Measurements from ENCODE around the gene RETNLB. TPM values are rescaled to one million over a fixed set of nuclear protein-coding genes. Genes with fewer than 3 reads are reported as not detected.

RETNLB gene
- polyA plus RNA-seq, 1 of the 3 experiments (the other 2 are of a cell fraction), result not detected

DNA sequence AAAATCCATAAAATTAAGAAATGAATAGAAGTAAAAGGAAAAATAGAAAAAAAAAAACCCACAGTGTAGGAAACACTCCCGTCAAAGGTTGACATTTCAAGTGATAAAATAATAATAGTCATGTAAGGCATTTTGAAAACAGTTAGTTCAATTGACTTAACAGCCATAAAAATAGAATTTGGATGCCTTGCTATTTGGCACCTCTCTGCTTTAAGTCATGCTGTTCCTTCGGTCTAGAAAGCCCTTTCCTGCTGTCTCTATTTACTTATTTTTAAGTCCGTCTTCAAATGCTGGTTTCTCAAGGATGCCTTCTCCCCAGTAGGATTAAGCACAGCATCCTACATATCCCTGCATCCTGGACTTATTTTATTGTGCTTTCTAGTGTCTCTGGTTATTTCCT, 22.3 kb upstream of the RETNLB start (continued):
- TF ChIP-seq GATA2 (CRISPR knock-in tag; IDR thresholded peaks at IDR 0.05) (no peak), FOXM1 (IDR thresholded peaks at IDR 0.05; ENCODE audit: low read depth) (no peak)

DNA sequence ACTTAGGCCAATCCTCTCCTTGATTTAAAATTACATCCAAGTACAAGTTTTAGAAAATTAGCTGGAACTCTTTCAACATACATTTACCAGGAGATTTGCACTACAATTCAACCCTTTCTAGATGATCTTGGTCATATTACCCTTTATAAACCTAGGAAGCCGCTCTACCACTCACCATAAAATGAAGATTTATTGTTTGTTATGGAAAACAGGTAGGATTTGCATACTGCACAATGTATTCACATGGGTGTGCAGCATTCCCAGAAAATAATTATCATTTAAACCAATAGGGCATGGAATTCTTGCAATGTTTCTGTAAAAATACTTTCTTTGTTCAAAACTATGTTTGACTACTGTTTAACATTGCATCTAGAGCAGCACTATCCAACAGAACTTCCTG, 18.4 kb upstream of the RETNLB start:
- Histone ChIP-seq H3K4me1 (ENCODE audit: control insufficient read depth in 1 of 2, insufficient read depth in 2 of 2, low read depth in 1 of 2, low read length in 1 of 2) (no peaks in the 10 kb centered on the region), H2AFZ (ENCODE audit: low read depth) (no peak overlapping the region), H3K9ac (no peak overlapping the region), H3F3A (replicated peaks; ENCODE audit: insufficient read depth) (no peaks in the 10 kb centered on the region), H3K36me3 (replicated peaks in 1 of 2; ENCODE audit: control insufficient read depth in 1 of 2, insufficient read depth in 2 of 2, low read length in 1 of 2) (no peaks in the 10 kb centered on the region), H4K20me1 (ENCODE audit: insufficient read depth) (no peaks in the 10 kb centered on the region), H3K79me2 (ENCODE audit: insufficient read depth) (no peaks in the 10 kb centered on the region), H3K27ac (ENCODE audit: low read depth in 2 of 2, low read length in 1 of 2) (no peak overlapping the region), H3K9me2 (no peaks in the 10 kb centered on the region), H3K27me3 (ENCODE audit: insufficient read depth) (no peaks in the 10 kb centered on the region), H3K9me3 (no peaks in the 10 kb centered on the region), H3K4me3 (ENCODE audit: low read depth in 2 of 2, low read length in 1 of 2) (no peak overlapping the region), H3K4me2 (no peak overlapping the region)
- WGBS (ENCODE audit: low lambda C conversion rate), result 0% methylated on average over 1 of the region's 1 CpG
- TF ChIP-seq MEF2A (IDR thresholded peaks at IDR 0.05; ENCODE audit: borderline replicate concordance, low read depth) (no peak), SIN3A (IDR thresholded peaks at IDR 0.05; ENCODE audit: borderline replicate concordance, low read depth, low read length) (no peak), GATA2 (CRISPR knock-in tag; IDR thresholded peaks at IDR 0.05) (no peak), EZH2phosphoT487 (IDR thresholded peaks at IDR 0.05; ENCODE audit: borderline replicate concordance, low read depth) (no peak)
- TF ChIP-seq, protein P1, sequence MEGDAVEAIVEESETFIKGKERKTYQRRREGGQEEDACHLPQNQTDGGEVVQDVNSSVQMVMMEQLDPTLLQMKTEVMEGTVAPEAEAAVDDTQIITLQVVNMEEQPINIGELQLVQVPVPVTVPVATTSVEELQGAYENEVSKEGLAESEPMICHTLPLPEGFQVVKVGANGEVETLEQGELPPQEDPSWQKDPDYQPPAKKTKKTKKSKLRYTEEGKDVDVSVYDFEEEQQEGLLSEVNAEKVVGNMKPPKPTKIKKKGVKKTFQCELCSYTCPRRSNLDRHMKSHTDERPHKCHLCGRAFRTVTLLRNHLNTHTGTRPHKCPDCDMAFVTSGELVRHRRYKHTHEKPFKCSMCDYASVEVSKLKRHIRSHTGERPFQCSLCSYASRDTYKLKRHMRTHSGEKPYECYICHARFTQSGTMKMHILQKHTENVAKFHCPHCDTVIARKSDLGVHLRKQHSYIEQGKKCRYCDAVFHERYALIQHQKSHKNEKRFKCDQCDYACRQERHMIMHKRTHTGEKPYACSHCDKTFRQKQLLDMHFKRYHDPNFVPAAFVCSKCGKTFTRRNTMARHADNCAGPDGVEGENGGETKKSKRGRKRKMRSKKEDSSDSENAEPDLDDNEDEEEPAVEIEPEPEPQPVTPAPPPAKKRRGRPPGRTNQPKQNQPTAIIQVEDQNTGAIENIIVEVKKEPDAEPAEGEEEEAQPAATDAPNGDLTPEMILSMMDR (IDR thresholded peaks at IDR 0.05), result no peak
- ChIA-PET POLR2A (no interaction called here), CTCF (no interaction called here)
- DNase-seq, result no peak

- POLR2A ChIA-PET, result no interaction called here
- H3K79me2 ChIP-seq (ENCODE audit: insufficient read depth), result no peaks in the 10 kb centered on the region
- no peaks in the 10 kb centered on the region for H3K4me1 ChIP-seq (ENCODE audit: control insufficient read depth in 1 of 2, insufficient read depth in 2 of 2, low read depth in 1 of 2, low read length in 1 of 2)
- H2AFZ ChIP-seq (ENCODE audit: low read depth), result no peak overlapping the region
- no peak for DNase-seq
- H3K9me3 ChIP-seq, result no peaks in the 10 kb centered on the region
- H4K20me1 ChIP-seq (ENCODE audit: insufficient read depth), result no peaks in the 10 kb centered on the region
- no peaks in the 10 kb centered on the region for H3F3A ChIP-seq (replicated peaks; ENCODE audit: insufficient read depth)
- no peak overlapping the region for H3K9ac ChIP-seq
- no peaks in the 10 kb centered on the region for H3K36me3 ChIP-seq (replicated peaks in 1 of 2; ENCODE audit: control insufficient read depth in 1 of 2, insufficient read depth in 2 of 2, low read length in 1 of 2)
- H3K27me3 ChIP-seq (ENCODE audit: insufficient read depth), result no peaks in the 10 kb centered on the region
- no peak overlapping the region for H3K4me2 ChIP-seq
- no peak overlapping the region for H3K4me3 ChIP-seq (ENCODE audit: low read depth in 2 of 2, low read length in 1 of 2)
- no peak overlapping the region for H3K27ac ChIP-seq (ENCODE audit: low read depth in 2 of 2, low read length in 1 of 2)
- CTCF ChIA-PET, result no interaction called here
- H3K9me2 ChIP-seq, result no peaks in the 10 kb centered on the region
- WGBS (ENCODE audit: low lambda C conversion rate), result 63% methylated on average over 3 of the region's 3 CpGs
- TF ChIP-seq, protein P2, sequence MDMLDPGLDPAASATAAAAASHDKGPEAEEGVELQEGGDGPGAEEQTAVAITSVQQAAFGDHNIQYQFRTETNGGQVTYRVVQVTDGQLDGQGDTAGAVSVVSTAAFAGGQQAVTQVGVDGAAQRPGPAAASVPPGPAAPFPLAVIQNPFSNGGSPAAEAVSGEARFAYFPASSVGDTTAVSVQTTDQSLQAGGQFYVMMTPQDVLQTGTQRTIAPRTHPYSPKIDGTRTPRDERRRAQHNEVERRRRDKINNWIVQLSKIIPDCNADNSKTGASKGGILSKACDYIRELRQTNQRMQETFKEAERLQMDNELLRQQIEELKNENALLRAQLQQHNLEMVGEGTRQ (IDR thresholded peaks at IDR 0.05; ENCODE audit: borderline replicate concordance, low read depth, low read length), result no peak
- no peak for TF ChIP-seq MAX (IDR thresholded peaks at IDR 0.05; ENCODE audit: low read depth)
- no peak for TF ChIP-seq USF1 (IDR thresholded peaks at IDR 0.05; ENCODE audit: borderline replicate concordance, low read depth)
- no peak for TF ChIP-seq RAD21 (IDR thresholded peaks at IDR 0.05; ENCODE audit: low read length)
- no peak for TF ChIP-seq YY1 (IDR thresholded peaks at IDR 0.05; ENCODE audit: low read depth)
- no peak for TF ChIP-seq MXI1 (IDR thresholded peaks at IDR 0.05; ENCODE audit: low read depth, low read length)
- no peak for TF ChIP-seq GATA2 (CRISPR knock-in tag; IDR thresholded peaks at IDR 0.05)
- no peak for TF ChIP-seq EZH2phosphoT487 (IDR thresholded peaks at IDR 0.05; ENCODE audit: borderline replicate concordance, low read depth)
- no peak for TF ChIP-seq ZBTB33 (IDR thresholded peaks at IDR 0.05; ENCODE audit: borderline replicate concordance, low read depth)
- TF ChIP-seq TEAD4 (IDR thresholded peaks at IDR 0.05; ENCODE audit: borderline replicate concordance, insufficient read depth), result no peak
- no peak for TF ChIP-seq CHD2 (IDR thresholded peaks at IDR 0.05; ENCODE audit: low read length, partially characterized antibody)
- TF ChIP-seq RCOR1 (IDR thresholded peaks at IDR 0.05; ENCODE audit: low read length), result no peak
- TF ChIP-seq FOXM1 (IDR thresholded peaks at IDR 0.05; ENCODE audit: low read depth), result no peak
- TF ChIP-seq TCF12 (IDR thresholded peaks at IDR 0.05), result no peak
- TF ChIP-seq TAF1 (IDR thresholded peaks at IDR 0.05; ENCODE audit: borderline replicate concordance, low read depth, low read length), result no peak
- no peak for TF ChIP-seq FOXJ3 (CRISPR knock-in tag; IDR thresholded peaks at IDR 0.05)
- TF ChIP-seq EP300 (IDR thresholded peaks at IDR 0.05; ENCODE audit: borderline replicate concordance in 1 of 2, low read depth in 1 of 2, low read length in 1 of 2), result no peak
These were observed 10.0 kb upstream of the RETNLB start for GRCh38 chr3:108767253-108767652.
